Activated T-cell treated with anti-CD3 and anti-CD28 coated beads, Interleukin-2, amount 50 U/mL, for 48 hours (primary cell): ENCODE data around the gene BCL2L11.

ENCODE experiments used
- DNase-seq, 2 experiments: peaks; one replicate each; pipeline ENCODE4 v3.0.0-alpha.2; 2020

BCL2L11 gene

DNA sequence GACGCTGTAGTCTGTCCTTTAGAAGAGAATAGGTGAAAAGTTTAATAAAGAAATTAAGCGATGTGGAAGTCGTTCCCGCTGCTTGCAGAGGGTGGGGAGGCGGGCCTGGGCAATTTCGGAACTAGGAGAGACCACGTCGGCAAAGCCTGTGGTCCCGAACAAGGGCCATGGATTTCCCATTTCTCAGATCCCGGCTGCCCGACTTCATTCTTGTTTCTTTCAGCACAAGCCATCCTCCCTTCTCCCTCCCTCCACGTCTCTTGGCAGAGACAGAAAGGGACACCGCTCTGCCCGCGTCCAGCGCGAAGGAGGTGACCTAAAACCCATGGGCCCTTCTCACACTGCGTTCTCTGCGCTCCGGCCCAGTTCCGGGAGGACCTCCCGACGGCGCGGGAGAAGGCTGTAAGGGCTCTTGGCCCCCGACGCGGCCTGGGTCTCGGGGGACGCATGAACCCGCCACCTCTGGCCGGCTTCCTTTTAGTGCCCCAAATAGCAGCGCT lies 2.2 kb upstream of the BCL2L11 start:
- peak in 1 of 2 experiments; percentile 65 for DNase-seq

- peak; percentile 62 to 63 for DNase-seq
Measured at GRCh38 chr2:111118981-111119821, 1.5 kb upstream of the BCL2L11 start.

- peak in 1 of 2 experiments; percentile 47 for DNase-seq
Measured at GRCh38 chr2:111119822-111120252, 877 bp upstream of the BCL2L11 start.

DNA sequence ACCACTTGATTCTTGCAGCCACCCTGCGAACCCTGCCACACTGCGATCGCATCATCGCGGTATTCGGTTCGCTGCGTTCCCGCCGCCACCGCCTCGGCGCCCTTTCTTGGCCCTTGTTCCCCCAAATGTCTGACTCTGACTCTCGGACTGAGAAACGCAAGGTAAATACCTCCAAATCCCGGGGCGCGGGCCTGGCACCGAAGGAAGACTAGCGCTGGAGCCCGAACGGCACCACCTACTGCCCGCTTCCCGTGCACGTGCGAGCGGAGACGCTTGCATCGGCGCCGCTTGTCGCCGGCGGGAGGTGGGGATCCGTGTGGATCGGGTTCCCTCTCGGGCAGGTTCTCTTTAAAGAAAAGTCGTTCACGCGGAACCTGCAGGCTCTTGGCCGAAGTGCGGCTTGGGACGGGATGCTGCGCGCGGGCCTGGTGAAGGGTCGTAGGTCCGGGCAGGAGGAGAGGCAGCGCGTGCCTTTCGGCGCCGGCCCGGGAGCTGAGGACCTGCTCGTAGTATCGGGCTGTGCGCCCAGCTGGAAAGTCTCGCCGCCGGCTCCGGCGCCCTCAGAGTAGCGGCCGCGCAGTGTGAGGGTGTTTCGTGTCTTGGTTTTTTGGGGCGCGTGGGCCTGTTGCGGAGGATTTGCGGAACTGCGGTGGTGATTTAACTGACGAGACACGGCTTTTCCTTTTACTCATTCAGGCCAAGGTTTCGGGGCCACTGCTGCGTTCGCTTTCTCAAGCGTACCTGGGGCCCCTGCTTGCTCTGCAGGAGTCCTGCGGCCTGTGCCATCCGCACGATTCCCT lies 514 bp downstream of the BCL2L11 start:
- DNase-seq: peak; percentile 77 to 78

DNA sequence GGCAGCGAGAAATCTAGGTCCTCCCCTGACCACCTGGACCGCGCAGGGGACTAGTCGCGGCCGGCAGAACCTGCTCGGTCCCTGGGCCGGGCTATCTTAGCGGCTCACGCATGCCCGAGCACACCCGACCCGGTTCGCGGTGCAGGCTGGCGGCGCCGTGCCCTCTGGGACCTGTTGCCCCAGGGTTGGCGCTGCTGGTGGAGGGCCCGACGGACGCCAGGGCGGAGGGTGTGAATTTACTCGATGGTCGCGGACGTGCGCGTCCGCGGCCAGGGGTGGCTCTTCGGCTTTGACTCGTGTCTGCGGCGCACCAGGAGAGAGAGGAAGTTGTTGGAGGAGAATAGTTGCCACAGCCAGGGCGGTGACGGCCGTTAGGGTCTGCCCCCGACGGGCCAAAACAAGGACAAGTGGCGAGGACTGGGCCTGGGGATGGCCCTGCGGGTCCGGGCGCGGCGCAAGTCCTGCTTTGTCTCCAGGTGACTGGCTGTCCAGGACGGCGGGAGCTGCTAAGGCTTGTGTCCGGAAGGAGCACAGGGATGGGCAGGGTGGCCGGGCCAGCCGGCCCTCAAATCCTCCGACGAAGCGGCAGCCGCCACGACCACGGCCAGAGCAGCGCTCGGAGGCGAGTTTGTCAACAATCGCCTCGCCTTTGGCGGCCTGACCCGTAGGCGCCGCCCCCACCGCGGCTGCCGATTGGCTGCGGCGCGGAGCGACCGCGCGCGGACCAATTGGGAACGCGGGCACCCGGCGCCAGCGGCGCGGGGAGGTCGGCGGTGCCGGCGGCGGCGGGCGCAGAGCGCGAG lies 1.3 kb downstream of the BCL2L11 start:
- peak; percentile 84 to 89 for DNase-seq

DNA sequence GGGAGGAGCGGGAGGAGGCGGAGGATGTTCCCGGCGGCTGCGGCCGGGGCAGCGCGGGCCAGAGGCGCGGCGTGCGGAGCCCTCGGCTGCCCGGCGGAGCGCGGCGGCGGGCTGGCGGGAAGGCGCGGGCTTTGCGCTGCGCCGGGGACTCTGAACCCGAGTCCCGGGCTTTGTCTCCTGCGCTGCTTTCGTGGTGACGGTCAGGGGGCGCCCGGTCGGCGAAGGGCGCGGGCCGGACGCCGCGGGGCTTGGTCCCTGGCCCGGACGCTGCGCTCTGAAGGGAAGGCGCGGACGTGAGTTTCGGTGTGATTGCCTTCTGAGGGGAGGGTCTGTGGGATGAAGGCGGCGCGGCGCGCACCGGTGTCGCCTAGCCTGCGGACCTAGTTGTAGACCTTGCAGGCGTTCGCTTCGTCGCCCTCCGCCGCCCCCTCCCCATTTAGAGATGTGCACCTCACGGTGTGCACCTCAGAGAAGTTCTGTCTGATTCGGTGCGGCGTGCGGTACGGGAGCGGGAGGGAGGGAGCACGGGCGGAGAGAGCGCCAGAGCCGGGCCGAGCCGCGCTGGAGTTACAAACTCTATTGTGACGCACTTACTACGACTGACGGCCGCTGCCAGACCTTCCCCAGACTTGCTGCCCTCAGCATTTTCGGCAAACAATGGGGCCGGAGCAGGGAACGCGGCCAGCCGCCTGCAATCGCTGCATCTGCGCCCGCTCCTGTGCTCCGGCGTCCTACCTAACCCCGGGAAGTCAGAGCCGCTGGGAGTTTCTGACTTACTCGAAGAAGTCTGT lies 2.1 kb downstream of the BCL2L11 start:
- peak; percentile 61 to 67 for DNase-seq

- no peak for DNase-seq
Measured at GRCh38 chr2:111123751-111124150, 3.0 kb downstream of the BCL2L11 start.

DNA sequence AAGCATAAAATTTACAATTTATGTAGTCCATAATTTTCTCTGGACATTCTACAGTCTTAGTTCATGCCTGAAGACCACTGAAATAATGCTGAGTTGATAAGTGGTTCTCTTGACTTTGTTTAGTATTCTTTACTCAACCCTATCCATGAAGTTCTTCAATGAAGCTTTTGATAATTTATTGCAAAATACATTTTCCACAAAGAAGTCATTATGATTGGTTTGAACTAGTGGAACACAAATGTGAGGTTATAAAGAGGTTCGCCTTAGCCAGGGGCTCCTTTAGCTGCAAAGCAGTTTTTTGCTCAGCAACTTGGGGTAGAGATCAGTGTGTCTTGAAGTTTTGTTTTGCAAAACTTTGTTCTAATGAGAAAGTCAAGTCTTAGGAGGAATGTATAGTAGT lies 5.9 kb downstream of the BCL2L11 start:
- DNase-seq: no peak

GRCh38 chr2:111127351-111127750 lies 6.6 kb downstream of the BCL2L11 start:
- no peak for DNase-seq

DNA sequence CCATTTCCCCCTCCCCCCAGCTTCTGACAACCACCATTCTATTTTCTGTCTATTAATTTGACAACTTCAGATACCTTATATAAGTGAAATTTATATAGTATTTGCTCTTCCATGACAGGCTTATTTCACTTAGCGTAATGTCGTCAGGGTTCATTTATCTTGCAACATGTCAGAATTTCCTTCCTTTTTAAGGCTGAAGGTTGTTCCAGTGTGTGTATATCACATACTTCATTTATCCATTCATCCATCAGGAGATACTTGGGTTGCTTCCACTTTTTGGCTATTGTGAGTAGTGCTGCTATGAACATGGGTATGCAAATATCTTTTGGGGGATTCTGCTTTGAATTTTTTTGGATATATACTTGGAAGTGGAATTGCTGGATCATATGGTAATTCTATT lies 7.4 kb downstream of the BCL2L11 start:
- no peak for DNase-seq

GRCh38 chr2:111133603-111134002 lies 12.9 kb downstream of the BCL2L11 start:
- DNase-seq: no peak

- no peak for DNase-seq
Measured at GRCh38 chr2:111134055-111134454, 13.3 kb downstream of the BCL2L11 start.

DNA sequence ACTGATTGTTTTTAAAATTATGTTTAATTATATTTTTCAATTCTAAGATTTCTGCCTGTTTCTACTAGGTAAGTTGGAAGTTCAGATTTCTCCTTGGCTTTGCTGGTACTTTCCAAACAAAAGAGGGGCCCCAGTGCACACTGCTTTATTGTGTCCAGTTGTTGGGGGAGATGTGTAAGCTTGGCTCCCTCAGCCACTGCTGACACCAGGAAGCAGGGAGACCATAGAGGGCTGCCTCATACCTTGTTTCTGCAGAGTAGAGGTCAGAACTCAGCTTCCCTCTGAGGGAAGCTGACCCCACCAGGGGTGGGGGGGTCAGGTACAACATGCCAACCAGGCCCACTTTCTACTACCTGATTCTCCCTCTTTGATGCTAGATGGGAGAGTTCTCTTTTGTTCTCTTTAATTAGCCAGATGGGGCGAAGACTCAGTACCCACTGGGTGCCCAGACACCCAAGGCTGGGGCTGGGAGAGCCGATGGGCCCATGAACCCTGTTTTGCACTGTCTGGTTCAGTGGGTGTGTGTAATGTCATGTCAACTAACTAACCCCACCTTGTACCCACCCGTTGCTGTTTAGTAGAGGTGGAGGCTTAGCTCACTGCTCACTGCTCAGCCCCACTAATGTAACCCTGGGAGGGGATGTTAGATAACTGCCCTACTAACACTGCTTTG lies 14.7 kb downstream of the BCL2L11 start:
- DNase-seq: no peak

DNA sequence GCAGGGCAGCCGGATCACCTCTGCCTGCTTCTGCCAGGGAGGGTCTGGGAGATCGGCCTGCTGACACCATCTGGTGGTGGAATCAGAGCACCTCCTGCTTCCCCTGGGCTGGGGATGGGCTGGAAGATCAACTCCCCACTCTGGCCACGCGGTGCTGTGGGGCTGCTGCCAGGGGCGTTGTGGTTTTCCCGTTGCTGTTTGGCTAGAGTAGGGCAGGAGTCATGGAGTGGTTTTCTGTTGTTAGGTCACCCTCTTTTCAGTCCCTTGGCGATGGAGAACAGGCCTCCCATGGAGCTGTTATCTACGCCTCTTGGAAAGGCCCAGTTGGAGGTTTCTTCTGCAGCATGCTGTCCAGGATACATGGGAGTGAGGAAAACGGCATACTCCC lies 15.2 kb downstream of the BCL2L11 start:
- no peak for DNase-seq

DNA sequence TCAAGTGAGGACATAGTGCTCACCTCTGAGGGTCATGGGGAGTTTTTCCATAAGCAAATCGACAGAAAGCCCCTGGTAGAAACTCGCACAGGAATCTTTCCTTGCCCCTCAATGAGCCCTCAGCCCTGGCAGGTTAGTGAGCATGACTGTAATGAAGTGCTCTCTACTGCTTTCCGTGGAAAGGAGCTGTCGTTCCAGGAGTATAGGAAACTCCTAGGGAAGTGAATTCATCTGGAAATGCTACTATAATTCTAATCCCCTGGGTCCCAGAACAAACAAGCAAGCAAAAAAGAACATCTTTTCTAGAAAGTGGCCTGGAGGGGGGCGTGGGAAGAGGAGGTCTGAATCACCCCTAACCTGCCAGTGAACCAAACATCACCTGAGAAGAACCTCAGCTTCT lies 18.1 kb downstream of the BCL2L11 start:
- no peak for DNase-seq

DNA sequence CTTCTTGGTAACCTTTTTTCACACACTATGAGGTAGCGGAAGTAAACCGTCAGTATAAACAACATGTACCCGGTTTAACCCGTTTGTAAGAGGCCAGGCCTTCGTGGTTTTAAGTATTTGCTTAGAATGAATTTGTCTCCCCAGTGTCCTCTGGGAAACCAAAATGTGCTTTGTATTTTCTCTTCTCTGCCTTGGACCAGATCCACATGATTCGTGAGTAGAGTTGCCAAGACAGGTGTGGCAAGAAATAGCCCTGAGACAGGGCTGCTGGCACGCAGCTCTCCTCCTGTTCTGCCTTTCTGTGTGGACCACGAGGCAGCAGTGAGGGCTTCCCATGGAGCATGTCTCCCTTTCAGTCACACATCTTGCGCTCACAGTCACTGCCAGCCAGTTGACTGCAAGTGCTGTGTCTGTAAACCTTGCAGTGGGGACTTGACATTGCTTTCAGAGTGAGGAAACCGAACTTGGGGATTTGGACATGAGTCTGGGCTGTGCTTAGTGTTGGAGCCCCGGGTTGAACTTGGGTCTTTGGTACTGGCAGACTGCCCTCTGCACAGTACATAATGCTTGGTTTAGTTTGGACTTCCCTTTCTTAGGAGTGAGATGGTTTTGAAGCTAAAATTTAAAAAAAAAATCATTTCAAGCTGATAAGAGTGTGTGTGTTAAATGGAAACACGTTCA lies 19.1 kb downstream of the BCL2L11 start:
- no peak for DNase-seq

DNA sequence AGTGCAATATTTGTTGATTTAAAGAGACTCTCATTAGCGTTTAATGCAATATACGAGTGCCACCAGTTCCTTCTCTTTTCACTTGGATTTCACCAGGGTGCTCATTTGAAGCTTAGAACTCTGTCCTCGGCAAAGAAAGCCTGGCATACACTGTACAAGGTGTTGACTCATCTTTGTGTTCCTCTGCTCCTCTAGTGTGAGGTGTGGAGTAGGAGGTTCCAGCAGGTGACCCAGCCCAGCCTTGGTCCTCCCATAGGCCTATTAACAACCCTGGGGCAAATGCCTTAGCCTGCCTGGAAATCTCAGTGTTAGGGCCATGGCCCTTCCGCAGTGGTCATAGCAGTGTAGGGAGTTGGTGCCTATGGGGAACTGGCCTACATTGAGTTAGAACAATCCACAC lies 20.1 kb downstream of the BCL2L11 start:
- no peak for DNase-seq

DNA sequence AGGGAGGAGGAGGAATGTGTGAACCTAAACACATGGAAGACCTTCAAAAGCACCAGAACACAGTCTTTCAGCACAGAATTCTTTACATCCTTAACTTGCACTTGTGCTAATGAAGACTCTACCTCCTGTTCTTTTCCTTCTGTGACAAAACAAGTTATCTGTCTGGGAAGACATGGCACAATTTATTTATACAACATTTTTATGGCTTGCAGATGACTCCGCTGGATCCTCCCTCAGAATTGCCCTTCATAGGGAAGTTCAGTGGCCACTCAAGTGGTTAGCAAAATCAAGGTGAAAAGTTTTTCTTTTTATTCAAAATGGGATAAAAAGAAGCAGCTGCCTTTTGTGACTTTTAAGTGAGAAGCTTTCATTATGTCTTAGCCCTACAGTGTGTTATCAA lies 21.4 kb downstream of the BCL2L11 start:
- DNase-seq: no peak

GRCh38 chr2:111143107-111143842 lies 22.6 kb downstream of the BCL2L11 start:
- no peak for DNase-seq

DNA sequence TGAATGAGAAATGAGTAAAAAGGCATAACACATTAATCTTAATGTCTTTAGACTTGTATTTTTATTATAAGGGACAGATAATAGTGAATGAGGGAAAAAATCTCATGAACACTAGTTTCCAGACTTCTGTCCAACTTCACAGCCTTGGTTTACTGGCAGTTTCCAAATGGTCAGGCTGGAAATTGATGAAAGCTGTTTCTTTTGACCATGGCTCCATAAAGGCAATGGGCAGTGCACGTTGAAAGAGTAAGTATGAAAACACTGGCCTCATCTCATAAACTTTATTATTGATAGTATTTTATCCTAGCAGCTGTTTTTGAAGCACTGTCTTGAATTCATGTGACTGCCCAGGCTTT lies 23.1 kb downstream of the BCL2L11 start:
- DNase-seq: no peak
